ENCODE measurements around the gene DDX42. TPM values are rescaled to one million over a fixed set of nuclear protein-coding genes. Genes with fewer than 3 reads are reported as not detected.

The DDX42 gene
- polyA plus RNA-seq, 2 of the 4 experiments (the other 2 are of a cell fraction), result 124 to 262 TPM

DNA sequence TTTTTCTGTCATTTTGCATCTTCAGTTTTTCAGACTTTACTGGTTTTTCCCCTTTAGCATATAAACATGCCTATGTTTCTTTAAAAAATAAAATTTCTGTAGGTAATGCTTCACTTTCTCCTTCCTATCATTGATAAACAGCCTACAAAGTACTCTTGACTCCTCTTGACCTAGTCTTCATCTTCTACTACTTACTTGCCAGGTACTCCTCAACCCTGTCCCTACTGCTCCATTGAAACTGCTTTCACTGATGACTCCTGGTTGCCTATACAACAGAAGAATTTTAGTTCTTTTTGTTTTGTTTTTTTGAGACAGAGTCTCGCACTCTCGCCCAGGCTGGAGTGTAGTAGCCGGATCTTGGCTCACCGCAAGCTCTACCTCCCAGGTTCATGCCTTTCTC lies 7.0 kb downstream of the DDX42 start:
- peak overlapping the region; percentile 53 for H3K4me2 ChIP-seq
- ChIA-PET POLR2A (interaction anchor here (1.3 kb wide), 1 partner anchor 39 kb away, joined by 3 read pairs; the partner anchor contains the start of gene STRADA), CTCF (interaction anchor here (0.6 to 1.3 kb wide), 5 partner anchors 11 to 1297 kb away, joined by 3 to 5 read pairs (median 3); no protein-coding TSS in a partner anchor)
- no peak overlapping the region for H3K4me3 ChIP-seq
- TF ChIP-seq SMC3 (IDR thresholded peaks at IDR 0.05) (no peak), ZSCAN20 (CRISPR knock-in tag; IDR thresholded peaks at IDR 0.05) (no peak), RFX5 (IDR thresholded peaks at IDR 0.05) (no peak)
- H3K4me1 ChIP-seq, result peaks cover 57% of the 10 kb centered on the region
- ATAC-seq (no peak), FAIRE-seq (no peak), DNase-seq (ENCODE audit: low read depth in 1 of 2, low spot score in 1 of 2) (no peak)
- H3K27ac ChIP-seq, result peak overlapping the region in 1 of 2 experiments; percentile 2; a peak in 1 of 6 replicates
- no peaks in the 10 kb centered on the region for H3K9me3 ChIP-seq
- WGBS (ENCODE audit: missing lambda C conversion rate), result 92% methylated on average over 4 of the region's 4 CpGs

DNA sequence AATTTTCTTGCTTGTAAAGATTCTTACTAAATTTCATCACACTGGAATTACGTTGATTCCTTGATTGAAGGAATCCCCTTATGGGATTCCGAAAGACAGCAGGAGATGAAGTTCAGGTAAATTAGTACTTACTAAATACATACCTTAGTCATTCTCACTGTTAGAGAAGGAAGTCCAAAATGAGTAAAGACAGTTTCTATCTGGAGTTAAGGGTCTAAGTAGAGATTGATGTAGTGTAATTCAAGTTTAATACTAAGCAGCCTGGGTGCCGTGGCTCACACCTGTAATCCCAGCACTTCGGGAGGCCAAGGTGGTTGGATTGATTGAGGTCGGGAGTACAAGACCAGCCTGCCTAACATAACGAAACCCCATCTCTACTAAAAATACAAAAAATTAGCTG lies 9.6 kb downstream of the DDX42 start:
- Histone ChIP-seq H3K4me2 (no peak overlapping the region), H3K9me3 (no peaks in the 10 kb centered on the region), H3K4me1 (peaks cover 40% of the 10 kb centered on the region), H3K4me3 (no peak overlapping the region), H3K27ac (no peak overlapping the region)
- TF ChIP-seq RAD21 (conservative IDR thresholded peaks at IDR 0.05 in 1 of 2, IDR thresholded peaks at IDR 0.05 in 1 of 2) (no peak), HES2 (IDR thresholded peaks at IDR 0.05) (no peak), JUN (IDR thresholded peaks at IDR 0.05) (no peak), POLR2AphosphoS2 (conservative IDR thresholded peaks at IDR 0.05; ENCODE audit: low read length) (no peak), ZFP36 (IDR thresholded peaks at IDR 0.05; ENCODE audit: borderline replicate concordance, partially characterized antibody) (no peak), FOXS1 (CRISPR knock-in tag; IDR thresholded peaks at IDR 0.05) (no peak), HOXB13 (CRISPR knock-in tag; IDR thresholded peaks at IDR 0.05; ENCODE audit: low read depth) (no peak), ESRRA (IDR thresholded peaks at IDR 0.05; ENCODE audit: borderline replicate concordance, low read length) (no peak), MAFK (IDR thresholded peaks at IDR 0.05; ENCODE audit: partially characterized antibody) (no peak), BHLHE40 (IDR thresholded peaks at IDR 0.05; ENCODE audit: low read depth, low read length) (no peak), JUNB (IDR thresholded peaks at IDR 0.05) (no peak)
- TF ChIP-seq, protein P1, sequence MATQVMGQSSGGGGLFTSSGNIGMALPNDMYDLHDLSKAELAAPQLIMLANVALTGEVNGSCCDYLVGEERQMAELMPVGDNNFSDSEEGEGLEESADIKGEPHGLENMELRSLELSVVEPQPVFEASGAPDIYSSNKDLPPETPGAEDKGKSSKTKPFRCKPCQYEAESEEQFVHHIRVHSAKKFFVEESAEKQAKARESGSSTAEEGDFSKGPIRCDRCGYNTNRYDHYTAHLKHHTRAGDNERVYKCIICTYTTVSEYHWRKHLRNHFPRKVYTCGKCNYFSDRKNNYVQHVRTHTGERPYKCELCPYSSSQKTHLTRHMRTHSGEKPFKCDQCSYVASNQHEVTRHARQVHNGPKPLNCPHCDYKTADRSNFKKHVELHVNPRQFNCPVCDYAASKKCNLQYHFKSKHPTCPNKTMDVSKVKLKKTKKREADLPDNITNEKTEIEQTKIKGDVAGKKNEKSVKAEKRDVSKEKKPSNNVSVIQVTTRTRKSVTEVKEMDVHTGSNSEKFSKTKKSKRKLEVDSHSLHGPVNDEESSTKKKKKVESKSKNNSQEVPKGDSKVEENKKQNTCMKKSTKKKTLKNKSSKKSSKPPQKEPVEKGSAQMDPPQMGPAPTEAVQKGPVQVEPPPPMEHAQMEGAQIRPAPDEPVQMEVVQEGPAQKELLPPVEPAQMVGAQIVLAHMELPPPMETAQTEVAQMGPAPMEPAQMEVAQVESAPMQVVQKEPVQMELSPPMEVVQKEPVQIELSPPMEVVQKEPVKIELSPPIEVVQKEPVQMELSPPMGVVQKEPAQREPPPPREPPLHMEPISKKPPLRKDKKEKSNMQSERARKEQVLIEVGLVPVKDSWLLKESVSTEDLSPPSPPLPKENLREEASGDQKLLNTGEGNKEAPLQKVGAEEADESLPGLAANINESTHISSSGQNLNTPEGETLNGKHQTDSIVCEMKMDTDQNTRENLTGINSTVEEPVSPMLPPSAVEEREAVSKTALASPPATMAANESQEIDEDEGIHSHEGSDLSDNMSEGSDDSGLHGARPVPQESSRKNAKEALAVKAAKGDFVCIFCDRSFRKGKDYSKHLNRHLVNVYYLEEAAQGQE (IDR thresholded peaks at IDR 0.05), result no peak
- TF ChIP-seq, protein P2, sequence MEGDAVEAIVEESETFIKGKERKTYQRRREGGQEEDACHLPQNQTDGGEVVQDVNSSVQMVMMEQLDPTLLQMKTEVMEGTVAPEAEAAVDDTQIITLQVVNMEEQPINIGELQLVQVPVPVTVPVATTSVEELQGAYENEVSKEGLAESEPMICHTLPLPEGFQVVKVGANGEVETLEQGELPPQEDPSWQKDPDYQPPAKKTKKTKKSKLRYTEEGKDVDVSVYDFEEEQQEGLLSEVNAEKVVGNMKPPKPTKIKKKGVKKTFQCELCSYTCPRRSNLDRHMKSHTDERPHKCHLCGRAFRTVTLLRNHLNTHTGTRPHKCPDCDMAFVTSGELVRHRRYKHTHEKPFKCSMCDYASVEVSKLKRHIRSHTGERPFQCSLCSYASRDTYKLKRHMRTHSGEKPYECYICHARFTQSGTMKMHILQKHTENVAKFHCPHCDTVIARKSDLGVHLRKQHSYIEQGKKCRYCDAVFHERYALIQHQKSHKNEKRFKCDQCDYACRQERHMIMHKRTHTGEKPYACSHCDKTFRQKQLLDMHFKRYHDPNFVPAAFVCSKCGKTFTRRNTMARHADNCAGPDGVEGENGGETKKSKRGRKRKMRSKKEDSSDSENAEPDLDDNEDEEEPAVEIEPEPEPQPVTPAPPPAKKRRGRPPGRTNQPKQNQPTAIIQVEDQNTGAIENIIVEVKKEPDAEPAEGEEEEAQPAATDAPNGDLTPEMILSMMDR (IDR thresholded peaks at IDR 0.05), result no peak
- CTCF ChIA-PET, result interaction anchor here (0.8 to 3.9 kb wide), 4 partner anchors 9 to 50 kb away, joined by 3 to 15 read pairs (median 6); partner anchors contain the start of genes CCDC47 and DDX42
- FAIRE-seq (no peak), ATAC-seq (no peak), DNase-seq (ENCODE audit: low read depth in 1 of 2, low spot score in 1 of 2) (no peak)
- 90% methylated on average over 6 of the region's 6 CpGs for WGBS (ENCODE audit: missing lambda C conversion rate)
- POLR2A ChIA-PET, result interaction anchor here (3.6 kb wide), 1 partner anchor 10 kb away, joined by 31 read pairs; the partner anchor contains the start of genes CCDC47 and DDX42

- no peak for FAIRE-seq
- WGBS (ENCODE audit: missing lambda C conversion rate), result 90% methylated on average over 1 of the region's 1 CpG
- CTCF ChIA-PET, result interaction anchor here (1.0 to 3.9 kb wide), 3 partner anchors 8 to 11 kb away, joined by 3 to 15 read pairs (median 9); partner anchors contain the start of genes CCDC47 and DDX42
- no peak overlapping the region for H3K4me3 ChIP-seq
- no peak overlapping the region for H3K4me2 ChIP-seq
- POLR2A ChIA-PET, result no interaction called here
- no peak overlapping the region for H3K27ac ChIP-seq
- H3K9me3 ChIP-seq, result no peaks in the 10 kb centered on the region
- DNase-seq (ENCODE audit: low read depth in 1 of 2, low spot score in 1 of 2), result no peak
- H3K4me1 ChIP-seq, result peaks cover 24% of the 10 kb centered on the region
- no peak for ATAC-seq
- TF ChIP-seq FOSB (CRISPR knock-in tag; IDR thresholded peaks at IDR 0.05) (no peak), RNF2 (IDR thresholded peaks at IDR 0.05; ENCODE audit: borderline replicate concordance, low read depth) (no peak), FOXS1 (CRISPR knock-in tag; IDR thresholded peaks at IDR 0.05) (no peak), HEYL (CRISPR knock-in tag; IDR thresholded peaks at IDR 0.05) (no peak), KDM5A (IDR thresholded peaks at IDR 0.05) (no peak), ATOH8 (CRISPR knock-in tag; IDR thresholded peaks at IDR 0.05; ENCODE audit: low read depth) (no peak), EHMT2 (IDR thresholded peaks at IDR 0.05; ENCODE audit: low read depth) (no peak), HDAC2 (IDR thresholded peaks at IDR 0.05) (no peak), ZNF302 (CRISPR knock-in tag; IDR thresholded peaks at IDR 0.05) (no peak), EP300 (IDR thresholded peaks at IDR 0.05) (no peak), JUN (IDR thresholded peaks at IDR 0.05) (no peak), HOXB13 (CRISPR knock-in tag; IDR thresholded peaks at IDR 0.05; ENCODE audit: low read depth) (no peak)
These were observed 11.6 kb downstream of the DDX42 start for GRCh38 chr17:63785556-63785955.
